ENCODE measurements around the gene LVRN. TPM values are rescaled to one million over a fixed set of nuclear protein-coding genes. Genes with fewer than 3 reads are reported as not detected.

LVRN gene
- total and polyA plus RNA-seq, 2 of the 13 experiments (the other 11 are each of a cell fraction or from before 2014, with no cell fraction given): 0.09 to 0.20 TPM

GRCh38 chr5:115985802-115986757 is 23.8 kb downstream of the LVRN start (continued):
- TF ChIP-seq MTERF4 (CRISPR knock-in tag; IDR thresholded peaks at IDR 0.05): no peak

- Histone ChIP-seq H3K9me3 (ENCODE audit: low read length) (no peaks in the 10 kb centered on the region), H2AFZ (ENCODE audit: low read length) (no peak overlapping the region), H3K4me3 (replicated peaks in 1 of 3; ENCODE audit: insufficient read depth in 1 of 3, low read depth in 2 of 3, low read length in 3 of 3) (no peak overlapping the region), H3K27me3 (ENCODE audit: control insufficient read depth in 1 of 2, insufficient read depth in 2 of 2, low read length in 2 of 2) (peaks cover 0 to 17% of the 10 kb centered on the region in 2 experiments; a peak in 2 of 5 replicates), H3K4me1 (ENCODE audit: insufficient read depth, low read length) (no peaks in the 10 kb centered on the region), H3K27ac (ENCODE audit: extremely low read length, insufficient read depth, low read length) (no peak overlapping the region), H3K4me2 (ENCODE audit: low read depth, low read length) (no peak overlapping the region), H3K36me3 (replicated peaks in 1 of 2; ENCODE audit: control insufficient read depth in 1 of 2, insufficient read depth in 2 of 2, low read length in 2 of 2) (no peaks in the 10 kb centered on the region), H3K9ac (ENCODE audit: insufficient read depth, low read depth, low read length) (no peak overlapping the region), H3K79me2 (ENCODE audit: insufficient read depth, low read length) (no peaks in the 10 kb centered on the region), H4K20me1 (ENCODE audit: insufficient read depth, low read length) (no peaks in the 10 kb centered on the region)
- CTCF ChIA-PET (ENCODE audit: low intra/inter-chr PET ratio, low total read pairs): no interaction called here
- no TSS peak for BruUV-seq (replicated peaks)
- 11% methylated on average over 2 of the region's 2 CpGs for WGBS (ENCODE audit: low lambda C conversion rate)
- intact Hi-C loops (cut with micrococcal nuclease; ENCODE audit: unreplicated experiment): no loop called here
- in situ Hi-C loops (cut with HindIII; ENCODE audit: extremely low pct_ligation_motif_present, low pct_unique_long_range_greater_than_20kb): no loop called here
- TF ChIP-seq CBX5 (CRISPR knock-in tag; IDR thresholded peaks at IDR 0.05; ENCODE audit: borderline replicate concordance): no peak
- no peak for TF ChIP-seq ZNF256 (CRISPR knock-in tag; conservative IDR thresholded peaks at IDR 0.05)
- no peak for TF ChIP-seq YEATS2 (CRISPR knock-in tag; IDR thresholded peaks at IDR 0.05; ENCODE audit: borderline replicate concordance)
- no peak for TF ChIP-seq MXD4 (CRISPR knock-in tag; IDR thresholded peaks at IDR 0.05)
- DNase-seq (ENCODE audit: low spot score): no peak
- POLR2A ChIA-PET: no interaction called here
- FAIRE-seq: no peak
- ATAC-seq: no peak
These were observed 25.7 kb downstream of the LVRN start for GRCh38 chr5:115988002-115988401.
